ENCODE data around the gene DPYSL5.
A peak's percentile ranks its signal among the peaks of the same experiment; 100 is the strongest.

DPYSL5 gene

GRCh38 chr2:26993768-26994167, 145.8 kb downstream of the DPYSL5 start:
- DNase-seq (ENCODE audit: low spot score) = peak; percentile 21

GRCh38 chr2:26994983-26995382, 147.1 kb downstream of the DPYSL5 start:
- DNase-seq (ENCODE audit: low spot score) = no peak

DNA sequence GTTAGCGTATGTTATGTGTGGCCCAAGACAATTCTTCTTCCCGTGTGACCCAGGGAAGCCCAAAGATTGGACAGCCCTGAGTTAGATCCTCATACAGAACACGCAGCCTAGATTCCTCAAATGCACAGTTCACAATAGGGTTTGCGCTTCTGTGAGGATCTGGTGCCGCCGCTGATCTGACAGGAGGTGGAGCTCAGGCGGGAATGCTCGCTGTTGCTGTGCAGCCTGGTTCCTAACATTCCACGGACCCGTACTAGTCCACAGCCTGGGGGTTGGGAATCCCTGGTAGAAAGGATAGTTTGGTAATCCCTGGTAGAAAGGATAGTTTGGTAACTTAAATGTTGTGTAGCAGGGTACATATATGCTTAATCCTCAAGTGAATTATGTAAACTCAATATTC, 149.5 kb downstream of the DPYSL5 start:
- no peak for DNase-seq (ENCODE audit: low spot score)

GRCh38 chr2:26998323-26998722, 150.4 kb downstream of the DPYSL5 start:
- DNase-seq (ENCODE audit: low spot score) = no peak

All from NAMALWA (cell line).